Glomerular endothelial cell (primary cell): ENCODE results near the gene SERPING1. TPM values are rescaled to one million over a fixed set of nuclear protein-coding genes. Genes with fewer than 3 reads are reported as not detected.

ENCODE experiments used
- DNase-seq: peaks from one replicate; pipeline ENCODE4 v3.0.0-alpha.2; 2011; ENCODE audit warnings: low read depth, low spot score; ENCODE audit errors: extremely low read depth
- total RNA-seq: library from RNA; depleted of rRNA; stranded (reverse); fragments of >200 nt; gene quantifications from 2 replicates; pipeline ENCODE4 v1.2.3, GENCODE V29; 2015

The SERPING1 gene
- total RNA-seq, result 0.53 and 1.5 TPM in 2 replicates

DNA sequence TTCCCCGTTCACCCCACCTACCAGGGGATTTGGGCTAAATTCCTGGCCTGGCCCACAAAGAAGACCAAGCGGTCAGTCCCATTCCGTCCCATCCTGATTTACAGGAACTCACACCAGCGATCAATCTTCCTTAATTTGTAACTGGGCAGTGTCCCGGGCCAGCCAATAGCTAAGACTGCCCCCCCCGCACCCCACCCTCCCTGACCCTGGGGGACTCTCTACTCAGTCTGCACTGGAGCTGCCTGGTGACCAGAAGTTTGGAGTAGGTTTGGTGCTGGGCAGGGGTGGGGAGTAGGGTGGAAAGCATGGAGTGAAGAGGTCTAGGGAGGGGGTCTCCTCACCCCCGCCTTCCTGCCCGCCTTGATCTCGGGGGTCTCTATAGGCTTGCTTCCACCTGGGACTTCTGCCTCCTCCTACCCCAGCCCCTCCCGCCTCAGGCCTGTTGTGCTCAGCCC is at the start of gene SERPING1:
Gene SERPING1 (plus strand): TSS at position 225 of the 455 bp plus-strand sequence. CDS start 586 bp downstream, outside the sequence.
- DNase-seq, result no peak

DNA sequence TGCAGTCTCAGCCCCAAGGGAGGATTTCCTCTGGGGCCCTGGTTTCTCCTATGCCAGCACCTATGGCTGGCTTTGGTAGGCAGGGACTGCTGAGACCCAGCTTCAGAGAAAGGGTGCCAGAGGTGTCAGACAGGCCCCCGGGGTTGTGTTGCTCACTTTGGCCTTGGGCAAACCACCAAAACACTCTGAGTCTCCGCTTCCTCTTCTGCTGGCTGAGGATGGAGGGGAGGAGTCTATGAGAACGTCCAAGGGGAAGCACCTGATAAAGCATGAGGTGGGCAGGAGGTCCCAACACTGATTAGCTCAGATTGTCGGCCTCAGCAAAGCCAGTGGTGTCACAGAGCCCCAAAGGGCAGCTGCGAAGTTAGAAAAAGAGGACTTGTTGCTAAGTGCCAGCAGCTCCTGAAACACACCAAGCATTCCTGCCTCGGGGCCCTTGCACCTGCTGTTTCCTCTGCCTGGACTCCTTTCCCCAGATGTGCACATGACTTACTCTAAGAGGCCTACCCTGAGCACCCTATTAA is 49.6 kb upstream of the SERPING1 start:
- no peak for DNase-seq

- no peak for DNase-seq
Observed at GRCh38 chr11:57549983-57550382, 47.5 kb upstream of the SERPING1 start.

- DNase-seq, result no peak
Observed at GRCh38 chr11:57551941-57552340, 45.5 kb upstream of the SERPING1 start.

DNA sequence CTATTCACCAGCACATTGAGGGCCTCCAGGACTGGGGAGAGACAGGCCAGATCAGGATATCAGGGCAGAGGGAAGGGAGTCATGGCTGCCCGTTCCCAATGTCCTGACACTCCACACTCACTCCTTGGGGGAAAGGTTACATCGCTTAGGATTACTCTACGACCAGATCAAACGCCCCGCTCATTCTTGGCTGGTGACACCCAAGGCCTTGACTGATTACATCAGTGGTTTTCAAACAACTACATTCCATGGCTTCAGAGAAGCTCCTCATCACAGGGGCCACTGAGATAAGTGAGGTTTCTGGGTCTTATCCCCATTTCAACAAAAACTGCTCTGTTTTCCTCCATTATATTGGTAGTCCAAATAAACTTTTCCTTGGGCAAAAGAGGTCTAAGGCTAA is 45.0 kb upstream of the SERPING1 start:
- DNase-seq, result no peak

DNA sequence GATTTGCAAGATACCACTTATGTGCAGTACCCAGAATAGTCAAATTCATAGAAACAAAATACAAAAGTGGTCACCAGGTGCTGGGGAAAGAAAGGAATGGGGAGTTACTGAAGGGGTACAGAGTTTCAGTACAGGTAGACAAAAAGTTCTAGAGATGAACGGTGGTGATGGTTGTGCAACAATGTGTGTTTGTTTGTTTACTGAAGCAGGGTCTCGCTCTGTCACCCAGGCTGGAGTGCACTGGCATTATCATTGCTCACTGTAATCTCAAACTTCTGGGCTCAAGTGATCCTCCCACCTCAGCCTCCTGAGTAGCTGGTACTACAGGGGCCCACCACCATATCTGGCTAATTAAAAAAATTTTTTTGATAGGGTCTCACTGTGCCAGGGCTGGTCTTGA is 42.1 kb upstream of the SERPING1 start:
- no peak for DNase-seq

DNA sequence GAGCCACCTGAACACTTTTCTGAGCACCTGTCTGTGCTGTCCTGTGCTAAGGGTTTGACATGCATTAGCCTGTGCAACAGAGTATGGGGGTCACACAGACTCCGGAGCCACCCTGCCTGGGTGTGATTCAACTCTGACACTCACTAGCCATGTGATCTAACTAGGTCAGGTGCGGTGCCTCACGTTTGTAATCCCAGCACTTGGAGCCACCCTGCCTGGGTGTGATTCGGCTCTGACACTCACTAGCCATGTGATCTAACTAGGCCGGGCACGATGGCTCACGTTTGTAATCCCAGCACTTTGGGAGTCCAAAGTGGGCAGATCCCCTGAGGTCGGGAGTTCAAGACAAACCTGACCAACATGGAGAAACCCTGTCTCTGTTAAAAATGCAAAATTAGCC is 41.4 kb upstream of the SERPING1 start:
- DNase-seq, result no peak

- DNase-seq, result no peak
Observed at GRCh38 chr11:57560146-57560545, 37.3 kb upstream of the SERPING1 start.

DNA sequence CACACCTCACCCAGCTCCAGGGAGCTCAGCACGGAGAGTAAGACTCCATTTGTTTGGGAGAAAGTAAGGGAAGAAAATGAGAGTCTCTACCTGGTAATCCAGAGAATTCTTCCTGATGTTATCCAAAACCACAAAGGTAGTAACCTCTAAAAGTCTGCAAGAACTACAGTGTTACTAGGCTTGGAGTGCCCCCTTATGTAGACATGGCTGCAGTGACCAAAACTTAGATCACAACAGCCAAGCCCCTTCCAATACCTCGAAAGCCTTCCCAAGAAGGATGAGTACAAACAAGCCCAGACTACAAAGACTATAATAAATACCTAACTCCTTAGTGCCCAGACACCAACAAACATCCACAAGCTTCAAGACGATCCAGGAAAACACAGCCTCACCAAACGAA is 34.9 kb upstream of the SERPING1 start:
- DNase-seq, result no peak

GRCh38 chr11:57566005-57566904 is 31.2 kb upstream of the SERPING1 start:
- no peak for DNase-seq

- DNase-seq, result no peak
Observed at GRCh38 chr11:57566905-57567514, 30.5 kb upstream of the SERPING1 start.

- DNase-seq, result no peak
Observed at GRCh38 chr11:57567515-57568329, 29.8 kb upstream of the SERPING1 start, which contains the start of gene UBE2L6. Gene UBE2L6, minus strand, starts transcription at chr11:57567672. Its CDS starts 61 bp downstream, at chr11:57567611.

DNA sequence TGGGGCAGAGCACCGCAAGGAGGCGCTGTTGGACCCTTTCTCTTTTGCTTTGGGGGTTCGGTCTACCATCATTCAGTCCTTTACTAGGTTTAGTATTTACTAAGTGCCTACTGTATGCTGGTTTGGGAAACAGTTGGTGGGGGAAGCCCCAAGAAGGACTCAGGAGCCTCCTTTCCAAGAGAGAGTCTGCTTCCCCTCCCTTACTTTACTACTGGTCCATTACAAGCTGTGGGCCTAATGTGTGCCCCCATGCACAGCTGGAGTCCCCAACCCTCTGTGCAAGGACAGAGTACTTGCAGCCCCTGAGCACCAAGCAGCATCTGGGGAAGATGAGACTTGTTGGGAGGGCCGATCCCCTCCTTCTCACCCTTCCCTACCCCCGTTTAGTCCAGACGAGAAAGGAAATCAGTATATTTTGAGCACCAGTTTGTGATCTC is 29.1 kb upstream of the SERPING1 start:
- DNase-seq, result peak; percentile 25

DNA sequence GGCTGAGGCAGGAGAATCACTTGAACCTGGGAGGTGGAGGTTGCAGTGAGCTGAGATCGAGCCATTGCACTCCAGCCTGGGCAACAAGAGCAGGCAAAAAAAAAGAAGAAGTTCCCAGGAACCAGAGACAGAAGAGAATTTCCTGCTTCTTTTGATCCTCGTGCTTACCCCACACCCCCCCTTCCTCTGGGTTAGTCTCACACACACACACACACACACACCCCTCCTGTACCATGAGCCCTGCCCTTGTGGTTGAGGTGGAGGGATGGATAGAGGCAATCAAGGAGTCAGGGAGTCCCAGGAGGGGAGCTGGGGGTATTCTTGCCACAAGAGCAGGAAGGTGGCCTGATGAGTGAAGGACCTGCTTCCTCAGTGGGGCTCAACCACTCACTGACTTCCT is 25.9 kb upstream of the SERPING1 start:
- no peak for DNase-seq

DNA sequence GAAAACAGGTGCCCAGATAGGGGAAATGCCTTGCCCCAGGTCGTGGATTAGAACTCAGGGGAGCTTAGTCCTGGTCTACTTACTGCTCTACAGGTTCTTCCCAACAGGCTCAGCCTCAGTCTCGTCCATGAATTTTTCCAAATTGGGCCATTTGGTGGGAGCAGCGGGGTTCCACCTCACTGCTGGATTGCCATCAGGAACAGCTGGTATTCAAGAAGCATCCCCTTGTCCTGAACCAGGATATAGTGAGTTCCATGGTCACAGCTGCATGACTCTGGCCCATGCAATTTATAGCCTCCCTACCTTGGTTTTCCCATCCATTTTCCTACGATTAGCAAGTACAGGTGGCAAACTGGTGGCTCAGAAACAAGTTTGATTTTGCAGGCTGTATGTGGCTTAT is 23.4 kb upstream of the SERPING1 start:
- no peak for DNase-seq

DNA sequence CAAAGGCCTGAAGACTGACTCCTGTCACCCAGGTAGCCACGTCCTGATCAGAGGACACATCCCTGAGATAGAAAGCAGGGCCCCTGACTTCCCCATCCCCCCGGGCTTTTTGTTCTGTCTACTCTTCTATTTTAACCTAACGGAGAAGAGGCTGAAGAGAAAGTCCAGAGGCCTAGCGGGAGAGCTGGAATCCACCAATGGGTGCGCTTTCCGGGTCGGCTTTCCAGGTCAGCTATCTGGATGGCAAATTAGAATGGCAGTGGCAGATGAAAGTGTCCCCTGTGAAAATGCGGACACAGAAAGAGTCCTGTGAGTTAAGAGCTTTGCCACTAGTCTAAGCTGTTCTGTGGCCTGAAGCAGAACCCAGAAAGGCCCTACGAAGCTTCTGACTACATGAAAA is 13.1 kb upstream of the SERPING1 start:
- no peak for DNase-seq

- DNase-seq, result no peak
Observed at GRCh38 chr11:57585301-57585700, 12.2 kb upstream of the SERPING1 start.

DNA sequence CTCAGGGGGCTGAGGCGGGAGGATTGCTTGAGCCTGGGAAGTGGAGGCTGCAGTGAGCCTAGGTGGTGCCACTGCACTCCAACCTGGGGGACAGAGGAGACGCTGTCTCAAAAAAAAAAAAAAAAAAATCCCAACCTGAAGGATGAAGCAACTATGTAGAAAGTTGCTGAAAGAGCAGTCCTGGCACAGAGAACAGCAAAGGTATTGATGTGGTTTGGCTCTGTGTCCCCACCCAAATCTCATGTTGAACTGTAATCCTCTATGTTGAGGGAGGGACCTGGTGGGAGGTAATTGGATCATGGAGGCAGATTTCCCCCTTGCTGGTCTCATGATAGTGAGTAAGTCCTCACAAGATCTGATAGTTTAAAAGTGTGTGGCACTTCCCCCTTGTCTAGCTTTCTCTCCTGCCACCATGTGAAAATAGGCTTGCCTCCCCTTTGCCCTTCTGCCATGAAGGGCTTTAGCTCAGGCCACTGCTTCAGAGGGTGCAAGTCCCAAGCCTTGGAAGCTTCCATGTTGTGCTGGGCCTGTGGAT is 10.7 kb upstream of the SERPING1 start:
- no peak for DNase-seq

DNA sequence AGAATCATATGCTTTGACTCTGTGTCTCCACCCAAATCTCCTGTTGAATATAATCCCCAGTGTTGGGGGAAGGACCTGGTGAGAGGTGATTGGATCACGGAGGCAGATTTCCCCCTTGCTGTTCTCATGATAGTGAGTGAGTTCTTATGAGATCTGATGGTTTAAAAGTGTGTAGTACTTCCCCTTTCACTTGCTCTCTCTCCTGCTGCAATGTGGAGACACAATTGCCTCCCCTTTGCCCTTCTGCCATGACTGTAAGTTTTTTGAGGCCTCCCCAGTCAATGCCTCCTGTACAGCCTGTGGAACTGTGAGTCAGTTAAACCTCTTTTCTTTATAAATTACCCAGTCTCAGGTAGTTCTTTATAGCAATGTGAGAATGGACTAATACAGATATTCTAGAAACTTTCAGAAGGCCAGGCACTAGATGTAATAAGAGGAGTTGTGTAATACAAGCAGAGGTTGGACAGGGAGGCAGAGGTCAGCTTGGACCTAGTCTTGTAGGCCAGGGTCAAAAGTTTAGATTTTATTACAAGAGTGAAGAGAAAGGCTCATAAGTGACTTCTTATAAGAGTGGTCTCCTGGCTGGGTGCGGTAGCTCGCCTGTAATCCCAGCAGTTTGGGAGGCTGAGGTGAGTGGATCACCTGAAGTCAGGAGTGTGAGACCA is 9.3 kb upstream of the SERPING1 start:
- no peak for DNase-seq

- no peak for DNase-seq
Observed at GRCh38 chr11:57596266-57596885, 1.1 kb upstream of the SERPING1 start.
